Measurements from ENCODE around the gene GEMIN4. TPM values are rescaled to one million over a fixed set of nuclear protein-coding genes. Genes with fewer than 3 reads are reported as not detected.

Gene GEMIN4
- polyA plus RNA-seq, 3 donors = 8.8 to 10.6 (median 10.1) TPM

DNA sequence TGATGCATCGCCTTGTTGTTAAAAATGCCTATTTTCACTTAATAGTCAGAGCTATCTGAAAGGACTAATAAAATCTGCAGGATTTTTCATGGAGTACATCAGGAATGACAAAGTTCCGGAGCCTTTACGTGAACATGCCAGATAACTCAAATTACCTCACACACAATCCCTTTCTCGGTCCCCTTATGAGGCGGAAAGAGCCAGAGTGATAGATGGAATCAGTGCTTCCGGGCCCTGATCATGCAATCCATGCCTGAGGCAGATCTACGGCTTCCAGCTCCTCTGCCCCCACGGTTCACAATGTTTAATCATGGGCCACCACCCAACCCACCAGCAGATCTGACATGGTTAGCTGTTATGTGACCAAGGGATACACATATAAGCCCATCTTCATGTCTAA, 54.4 kb downstream of the GEMIN4 start:
- Histone ChIP-seq H3K4me3 (replicated peaks in 1 of 3; ENCODE audit: low read depth in 2 of 3, low read length in 3 of 3) (no peak overlapping the region), H3K27me3 (ENCODE audit: control insufficient read depth in 2 of 2, insufficient read depth in 2 of 2, low read length in 2 of 2) (no peaks in the 10 kb centered on the region), H3K79me2 (ENCODE audit: insufficient read depth, low read length) (peaks cover 13% of the 10 kb centered on the region), H3K36me3 (replicated peaks in 1 of 2; ENCODE audit: control insufficient read depth in 1 of 2, insufficient read depth in 2 of 2, low read length in 2 of 2) (peaks cover 57 to 65% of the 10 kb centered on the region in 2 donors), H3K27ac (ENCODE audit: low read depth in 1 of 2, low read length in 2 of 2) (no peak overlapping the region), H4K20me1 (ENCODE audit: insufficient read depth, low read length) (peaks cover 7% of the 10 kb centered on the region), H3K9ac (ENCODE audit: insufficient read depth, low read length, poor library complexity, severe bottlenecking) (no peak overlapping the region), H3K4me2 (replicated peaks; ENCODE audit: extremely low read depth, low read length, poor library complexity, severe bottlenecking) (no peak overlapping the region), H3K4me1 (ENCODE audit: control insufficient read depth in 1 of 2, insufficient read depth in 2 of 2, low read length in 2 of 2) (peaks cover 0 to 6% of the 10 kb centered on the region in 2 donors), H3K9me3 (replicated peaks in 1 of 2; ENCODE audit: control insufficient read depth in 1 of 2, insufficient read depth in 1 of 2, low read length in 2 of 2) (no peaks in the 10 kb centered on the region), H2AFZ (ENCODE audit: insufficient read depth, low read depth, low read length, poor library complexity, severe bottlenecking) (no peak overlapping the region)
- Mint-ChIP-seq H3K4me1 (peaks cover 7% of the 10 kb centered on the region), H3K4me3 (no peak overlapping the region), H3K9me3 (no peaks in the 10 kb centered on the region), H3K36me3 (peaks cover 50 to 76% of the 10 kb centered on the region in 2 donors), H3K27me3 (ENCODE audit: low read depth in 3 of 3) (no peaks in the 10 kb centered on the region), H3K27ac (no peak overlapping the region)
- WGBS (ENCODE audit: insufficient coverage) = 100% methylated on average over 1 of the region's 8 CpGs
- TF ChIP-seq, protein P1, sequence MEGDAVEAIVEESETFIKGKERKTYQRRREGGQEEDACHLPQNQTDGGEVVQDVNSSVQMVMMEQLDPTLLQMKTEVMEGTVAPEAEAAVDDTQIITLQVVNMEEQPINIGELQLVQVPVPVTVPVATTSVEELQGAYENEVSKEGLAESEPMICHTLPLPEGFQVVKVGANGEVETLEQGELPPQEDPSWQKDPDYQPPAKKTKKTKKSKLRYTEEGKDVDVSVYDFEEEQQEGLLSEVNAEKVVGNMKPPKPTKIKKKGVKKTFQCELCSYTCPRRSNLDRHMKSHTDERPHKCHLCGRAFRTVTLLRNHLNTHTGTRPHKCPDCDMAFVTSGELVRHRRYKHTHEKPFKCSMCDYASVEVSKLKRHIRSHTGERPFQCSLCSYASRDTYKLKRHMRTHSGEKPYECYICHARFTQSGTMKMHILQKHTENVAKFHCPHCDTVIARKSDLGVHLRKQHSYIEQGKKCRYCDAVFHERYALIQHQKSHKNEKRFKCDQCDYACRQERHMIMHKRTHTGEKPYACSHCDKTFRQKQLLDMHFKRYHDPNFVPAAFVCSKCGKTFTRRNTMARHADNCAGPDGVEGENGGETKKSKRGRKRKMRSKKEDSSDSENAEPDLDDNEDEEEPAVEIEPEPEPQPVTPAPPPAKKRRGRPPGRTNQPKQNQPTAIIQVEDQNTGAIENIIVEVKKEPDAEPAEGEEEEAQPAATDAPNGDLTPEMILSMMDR (IDR thresholded peaks at IDR 0.05) = no peak
- no peak for DNase-seq
- intact Hi-C loops (cut with micrococcal nuclease) = loop anchor here in 1 of 2 donors (10.0 kb wide), 1 partner anchor 133 kb away; no protein-coding TSS in a partner anchor

DNA sequence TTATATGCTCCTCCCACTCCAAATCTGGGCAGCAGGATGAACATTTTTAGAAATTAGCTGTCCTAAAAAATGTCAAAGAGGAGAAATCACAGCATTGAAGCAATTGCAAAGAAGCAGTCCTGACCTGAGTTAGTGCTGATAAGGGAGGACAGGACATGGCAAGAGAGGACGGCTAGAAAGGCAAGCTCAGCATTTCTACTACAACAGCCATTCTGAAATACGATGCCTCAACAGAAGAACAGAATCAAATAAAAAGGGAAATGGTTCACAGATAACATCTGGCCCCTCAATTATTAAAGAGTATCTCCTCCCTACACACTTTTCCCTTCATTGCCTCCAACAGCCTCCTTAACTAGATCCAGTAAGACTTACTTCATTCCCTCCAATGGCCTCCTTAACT, 55.7 kb downstream of the GEMIN4 start:
- no peak overlapping the region for H3K9ac ChIP-seq (ENCODE audit: insufficient read depth, low read length, poor library complexity, severe bottlenecking)
- H3K4me1 Mint-ChIP-seq = peaks cover 7% of the 10 kb centered on the region
- H3K27me3 Mint-ChIP-seq (ENCODE audit: low read depth in 3 of 3) = no peaks in the 10 kb centered on the region
- intact Hi-C loops (cut with micrococcal nuclease) = loop anchor here in 1 of 2 donors (10.0 kb wide), 1 partner anchor 132 kb away; no protein-coding TSS in a partner anchor
- H3K4me1 ChIP-seq (ENCODE audit: control insufficient read depth in 1 of 2, insufficient read depth in 2 of 2, low read length in 2 of 2) = peaks cover 0 to 6% of the 10 kb centered on the region in 2 donors
- WGBS (ENCODE audit: insufficient coverage) = no CpG with 5 or more reads among the region's 2 CpGs
- peaks cover 52 to 74% of the 10 kb centered on the region in 2 donors for H3K36me3 ChIP-seq (replicated peaks in 1 of 2; ENCODE audit: control insufficient read depth in 1 of 2, insufficient read depth in 2 of 2, low read length in 2 of 2)
- no peak overlapping the region for H3K4me3 Mint-ChIP-seq
- H3K4me2 ChIP-seq (replicated peaks; ENCODE audit: extremely low read depth, low read length, poor library complexity, severe bottlenecking) = no peak overlapping the region
- H3K9me3 Mint-ChIP-seq = no peaks in the 10 kb centered on the region
- H4K20me1 ChIP-seq (ENCODE audit: insufficient read depth, low read length) = peaks cover 7% of the 10 kb centered on the region
- H3K9me3 ChIP-seq (replicated peaks in 1 of 2; ENCODE audit: control insufficient read depth in 1 of 2, insufficient read depth in 1 of 2, low read length in 2 of 2) = no peaks in the 10 kb centered on the region
- peak overlapping the region in 1 of 7 donors; percentile 7 for H3K27ac Mint-ChIP-seq
- H3K4me3 ChIP-seq (replicated peaks in 1 of 3; ENCODE audit: low read depth in 2 of 3, low read length in 3 of 3) = no peak overlapping the region
- TF ChIP-seq, protein P1 (IDR thresholded peaks at IDR 0.05) = no peak
- peaks cover 57 to 81% of the 10 kb centered on the region in 2 donors for H3K36me3 Mint-ChIP-seq
- H3K27me3 ChIP-seq (ENCODE audit: control insufficient read depth in 2 of 2, insufficient read depth in 2 of 2, low read length in 2 of 2) = no peaks in the 10 kb centered on the region
- no peak overlapping the region for H3K27ac ChIP-seq (ENCODE audit: low read depth in 1 of 2, low read length in 2 of 2)
- no peak overlapping the region for H2AFZ ChIP-seq (ENCODE audit: insufficient read depth, low read depth, low read length, poor library complexity, severe bottlenecking)
- peaks cover 11% of the 10 kb centered on the region for H3K79me2 ChIP-seq (ENCODE audit: insufficient read depth, low read length)
- DNase-seq = no peak

Other genes with a start within 250 kb of the GEMIN4 start
- gene VPS53, start 37.4 kb downstream of the GEMIN4 start, polyA plus RNA-seq = 10 to 100 TPM in 1 of 3 donors, 1 to 10 TPM in 2; 3.9 to 20.7 (median 8.5) TPM
- 1 to 10 TPM in 1 of 3 donors, under 1 TPM in 2; 0.09 to 1.8 (median 0.13) TPM for gene TLCD3A, start 19.7 kb downstream of the GEMIN4 start, polyA plus RNA-seq
- gene GLOD4, start 30.0 kb upstream of the GEMIN4 start, polyA plus RNA-seq = 10 to 100 TPM; 41.8 to 50.7 (median 50.6) TPM
- gene MRM3, start 30.1 kb upstream of the GEMIN4 start, polyA plus RNA-seq = 10 to 100 TPM in 2 of 3 donors, 1 to 10 TPM in 1; 9.3 to 15.4 (median 12.8) TPM
- gene NXN, start 227.5 kb upstream of the GEMIN4 start, polyA plus RNA-seq = not detected
- gene TIMM22, start 244.9 kb upstream of the GEMIN4 start, polyA plus RNA-seq = 10 to 100 TPM in 2 of 3 donors, 1 to 10 TPM in 1; 3.2 to 13.6 (median 13.1) TPM

All from CD14-positive monocyte (primary cell).